8988T (cell line): ENCODE measurements around the gene CRYBA2.

Experiments
- DNase-seq: peaks from one replicate; pipeline ENCODE4 v3.0.0; 2011

CRYBA2 gene, protein sequence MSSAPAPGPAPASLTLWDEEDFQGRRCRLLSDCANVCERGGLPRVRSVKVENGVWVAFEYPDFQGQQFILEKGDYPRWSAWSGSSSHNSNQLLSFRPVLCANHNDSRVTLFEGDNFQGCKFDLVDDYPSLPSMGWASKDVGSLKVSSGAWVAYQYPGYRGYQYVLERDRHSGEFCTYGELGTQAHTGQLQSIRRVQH

GRCh38 chr2:218993345-218994315 is at the start of gene CRYBA2:
TSS of gene CRYBA2 (minus strand) at chr2:218993422. CDS start at chr2:218993176, 246 bp downstream.
- DNase-seq = no peak

- DNase-seq = no peak
These were observed 49.5 kb upstream of the CRYBA2 start for GRCh38 chr2:219042750-219043149.

GRCh38 chr2:219042157-219042556 is 48.9 kb upstream of the CRYBA2 start:
- no peak for DNase-seq

DNA sequence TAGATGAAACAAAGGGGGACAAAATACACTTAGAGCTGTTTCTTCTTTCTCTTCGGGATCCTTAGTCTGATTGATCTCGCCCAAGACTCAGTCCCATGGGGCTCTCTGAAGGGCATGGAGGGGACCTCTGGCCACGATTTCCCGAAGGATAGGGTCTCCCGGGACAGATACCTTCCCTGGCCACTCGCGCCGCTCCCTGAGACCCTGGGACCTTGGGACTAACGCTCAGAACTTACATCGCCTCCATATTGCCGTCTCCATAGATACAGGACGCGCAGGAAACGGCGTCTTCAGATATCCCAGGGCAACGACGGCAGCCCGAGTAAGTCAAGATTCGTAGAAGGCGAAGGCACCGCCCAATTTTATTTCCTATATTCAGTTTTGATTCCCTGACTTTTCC is 48.0 kb upstream of the CRYBA2 start, which contains the start of gene CFAP65:
Gene CFAP65, minus strand, starts transcription at position 265 of the 400 bp plus-strand sequence. CDS start 2,468 bp downstream, outside the sequence.
- DNase-seq = no peak

DNA sequence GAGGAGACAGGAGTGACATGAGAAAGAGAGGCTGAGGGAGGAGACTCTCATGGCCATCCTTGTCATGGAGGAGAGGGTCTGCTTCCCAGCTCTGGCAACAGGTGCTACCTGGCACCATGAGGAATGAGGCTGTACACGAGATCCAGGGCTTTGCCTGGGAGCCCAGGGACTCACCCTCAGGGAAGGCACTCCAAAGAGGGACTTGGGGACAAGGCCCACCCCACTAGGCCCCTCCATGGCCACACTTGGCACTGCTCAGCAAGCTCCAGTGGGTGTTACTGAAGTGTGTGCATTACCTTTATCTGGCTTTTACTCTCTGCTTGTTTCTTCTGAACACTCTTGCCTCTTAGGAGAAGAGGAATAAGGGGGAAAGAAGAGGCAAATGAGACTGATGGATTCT is 45.4 kb upstream of the CRYBA2 start:
- no peak for DNase-seq

DNA sequence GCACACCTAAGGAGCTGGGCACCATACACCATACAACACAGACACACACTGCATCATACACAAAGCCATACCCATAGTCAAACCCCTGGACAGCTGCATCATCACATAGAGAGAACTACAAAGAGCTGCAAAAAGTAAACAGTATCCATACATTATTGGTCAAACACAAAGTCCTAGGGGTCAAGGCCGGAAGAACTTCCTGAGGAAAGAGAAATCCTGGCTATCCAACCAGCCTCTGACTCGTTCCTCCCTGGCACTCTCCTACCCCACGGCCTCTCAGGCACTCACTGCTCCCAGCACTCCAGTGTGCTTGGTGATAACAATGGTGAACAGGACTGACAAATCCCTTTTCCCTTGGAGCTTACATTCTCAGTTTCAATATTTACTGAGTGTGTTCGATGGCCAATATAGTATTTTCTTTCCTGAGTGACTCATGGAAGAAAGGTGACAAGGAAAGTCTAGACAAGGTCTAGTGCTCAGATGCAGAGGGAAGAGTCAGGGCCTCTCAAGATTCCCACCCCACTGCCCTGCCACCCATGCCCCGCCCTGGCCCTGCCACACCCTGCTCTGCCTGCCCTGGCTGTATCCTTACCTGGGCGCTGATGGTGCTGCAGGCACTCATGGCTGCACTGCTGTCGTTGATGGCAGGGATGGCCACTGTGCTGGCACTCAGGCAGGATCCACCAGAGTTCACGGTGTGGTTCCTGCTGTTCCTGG is 44.7 kb upstream of the CRYBA2 start:
- DNase-seq = no peak

GRCh38 chr2:219035942-219036341 is 42.7 kb upstream of the CRYBA2 start:
- DNase-seq = no peak

- no peak for DNase-seq
These were observed 41.6 kb upstream of the CRYBA2 start for GRCh38 chr2:219034823-219035222.

- DNase-seq = no peak
These were observed 39.0 kb upstream of the CRYBA2 start for GRCh38 chr2:219032051-219032745.

- no peak for DNase-seq
These were observed 38.0 kb upstream of the CRYBA2 start for GRCh38 chr2:219031005-219031738.

GRCh38 chr2:219030177-219030940 is 37.1 kb upstream of the CRYBA2 start:
- DNase-seq = no peak

DNA sequence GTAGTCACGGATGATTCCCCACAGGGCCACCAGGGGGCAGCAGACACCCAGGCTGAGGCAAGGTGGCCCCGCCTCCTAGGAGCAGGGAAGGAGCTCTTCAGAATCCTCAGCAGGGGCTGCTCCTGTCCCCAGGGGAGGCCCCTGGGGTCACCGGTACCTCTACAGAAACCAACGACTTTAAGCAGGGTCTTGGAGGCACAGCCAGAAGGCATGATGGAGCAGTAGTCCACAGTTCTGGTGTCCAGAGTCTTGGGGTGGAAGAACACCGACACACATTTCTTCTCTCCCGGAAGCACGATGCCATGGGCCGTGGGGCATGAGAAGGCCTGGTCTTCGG is 36.6 kb upstream of the CRYBA2 start:
- peak; percentile 66 for DNase-seq

- DNase-seq = no peak
These were observed 36.0 kb upstream of the CRYBA2 start for GRCh38 chr2:219028996-219029828.

DNA sequence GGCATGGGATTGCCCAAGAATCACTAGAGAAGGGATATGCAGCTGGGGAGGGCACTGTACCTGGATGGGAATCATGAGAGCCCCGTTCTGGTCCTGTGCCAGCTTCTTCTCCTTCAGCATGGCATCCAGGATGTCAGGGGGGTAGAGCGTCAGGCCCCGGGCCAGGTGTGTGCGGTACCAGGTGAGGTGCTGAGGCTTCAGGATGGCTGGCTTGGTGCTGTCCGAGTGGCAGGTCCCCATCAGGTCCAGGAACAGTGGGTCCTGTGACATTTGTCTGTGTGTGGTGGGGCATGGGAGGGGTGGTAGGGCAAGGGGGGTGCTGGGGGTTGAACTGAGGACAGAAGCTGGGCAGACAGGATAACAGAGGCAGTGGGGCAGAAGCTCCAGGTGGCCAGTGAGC is 34.9 kb upstream of the CRYBA2 start:
- DNase-seq = no peak

- DNase-seq = no peak
These were observed 34.4 kb upstream of the CRYBA2 start for GRCh38 chr2:219027511-219028055.

- DNase-seq = no peak
These were observed 33.7 kb upstream of the CRYBA2 start for GRCh38 chr2:219026946-219027345.

DNA sequence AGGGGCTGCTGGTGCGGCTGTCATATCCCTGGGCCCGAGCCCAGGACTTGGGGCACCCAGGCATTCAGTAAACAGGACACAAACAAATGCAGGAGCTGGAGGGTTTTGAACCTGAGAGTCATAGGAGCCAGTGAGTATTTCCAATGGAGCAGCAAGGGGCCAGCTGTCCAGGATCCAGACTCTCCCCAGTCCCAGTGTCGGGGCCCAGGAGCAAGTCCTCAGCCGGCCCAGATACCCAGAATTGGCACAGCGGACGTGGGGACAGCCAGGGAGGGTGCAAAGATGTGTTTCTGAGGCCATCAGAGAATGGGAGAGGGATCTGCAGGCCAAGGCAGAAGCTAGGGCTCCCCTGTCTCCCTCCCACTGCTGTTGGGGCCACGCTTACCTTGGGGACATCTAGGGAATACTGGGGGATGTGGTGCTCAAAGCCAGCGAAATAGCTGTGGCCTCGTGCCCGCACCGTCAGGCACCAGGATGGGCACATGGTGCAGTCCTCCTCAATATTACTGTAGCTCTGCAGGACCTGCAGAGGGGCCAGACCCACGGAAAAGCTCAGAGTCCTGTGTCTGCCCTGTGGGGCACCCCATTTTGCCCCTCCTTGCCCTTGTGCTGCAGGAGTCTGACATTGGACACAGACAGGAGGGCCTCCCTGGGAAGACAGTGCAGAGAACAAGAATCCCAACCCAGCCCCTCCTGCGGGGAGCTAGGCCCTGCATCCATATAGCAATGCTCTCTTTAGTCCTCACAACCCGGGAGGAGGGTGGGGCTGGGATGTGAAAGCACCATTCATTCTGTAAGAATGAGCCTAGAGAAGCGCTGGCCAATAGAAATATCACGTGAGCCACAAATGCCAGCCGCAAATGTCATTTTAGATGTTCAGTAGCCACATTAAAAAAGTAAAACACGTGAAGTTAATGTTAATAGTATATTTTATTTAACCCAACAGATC is 32.7 kb upstream of the CRYBA2 start:
- DNase-seq = no peak

DNA sequence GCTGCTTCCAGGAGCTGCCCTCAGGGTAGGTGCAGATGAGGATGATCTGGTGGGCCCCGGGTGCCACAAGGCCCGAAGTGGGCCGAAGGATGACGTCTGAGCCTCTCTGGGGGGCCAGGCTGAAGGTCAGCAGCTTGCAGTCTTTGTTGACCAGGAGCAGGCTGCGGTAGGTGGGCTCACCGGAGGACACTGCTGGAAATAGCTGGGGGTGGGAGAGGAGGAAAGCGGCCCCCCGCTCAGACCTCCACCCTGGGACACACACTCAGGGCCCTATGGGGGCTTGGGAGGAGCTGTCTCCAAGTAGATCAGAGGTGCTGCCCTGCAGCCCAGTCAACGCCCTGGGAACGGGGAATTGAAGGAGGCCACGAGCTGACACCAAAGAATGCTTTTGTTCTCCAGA is 30.8 kb upstream of the CRYBA2 start:
- no peak for DNase-seq

DNA sequence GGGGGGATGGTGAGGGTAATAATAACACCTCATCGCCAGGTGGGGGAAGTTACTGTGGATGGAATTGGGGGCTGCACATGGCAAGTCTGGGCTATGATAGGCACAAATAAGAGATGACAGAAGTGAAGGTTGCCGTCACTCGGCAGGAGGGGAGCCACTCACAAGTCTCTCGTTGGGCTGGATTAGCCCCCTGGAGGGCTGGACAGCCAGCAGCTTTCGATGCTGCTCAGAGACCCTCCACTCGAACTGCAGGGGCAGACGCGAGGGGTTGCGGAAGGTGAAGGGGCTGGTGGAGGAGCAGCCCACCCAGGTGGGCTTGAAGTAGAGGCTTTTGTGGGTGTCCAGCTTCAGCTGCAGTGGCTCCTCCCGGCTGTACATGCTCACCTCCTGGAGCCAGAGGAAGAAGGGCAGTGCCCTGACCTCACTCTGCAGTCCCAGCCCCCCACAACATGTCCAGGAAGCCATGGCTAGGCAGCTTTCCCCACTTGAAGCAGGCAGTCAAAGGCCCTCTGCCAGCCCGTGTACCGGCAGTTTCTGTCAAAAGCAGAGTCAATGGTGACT is 29.9 kb upstream of the CRYBA2 start:
- DNase-seq = no peak
